Fibroblast of skin of abdomen (primary cell): ENCODE measurements around the gene IL17RE.
A peak's percentile ranks its signal among the peaks of the same experiment; 100 is the strongest.
"Not testable (repeated sequence)": the region's sequence is repeated elsewhere in the genome, so short reads cannot be mapped to it uniquely, and the experiment has no call there.

Experiments
- DNase-seq: peaks from one replicate; pipeline ENCODE4 v3.0.0-alpha.2; 2013

Gene IL17RE

GRCh38 chr3:9935966-9936510 is 33.4 kb downstream of the IL17RE start:
- no peak for DNase-seq

GRCh38 chr3:9937486-9938238 is 35.0 kb downstream of the IL17RE start:
- DNase-seq = no peak

GRCh38 chr3:9938966-9939365 is 36.3 kb downstream of the IL17RE start:
- DNase-seq = no peak

- DNase-seq = not testable (repeated sequence)
Observed at GRCh38 chr3:9939906-9940305, 37.3 kb downstream of the IL17RE start.

- no peak for DNase-seq
Observed at GRCh38 chr3:9940746-9941145, 38.1 kb downstream of the IL17RE start.

- DNase-seq = no peak
Observed at GRCh38 chr3:9942164-9942563, 39.5 kb downstream of the IL17RE start.

- DNase-seq = no peak
Observed at GRCh38 chr3:9942934-9943690, 40.5 kb downstream of the IL17RE start.

GRCh38 chr3:9944271-9944670 is 41.6 kb downstream of the IL17RE start:
- DNase-seq = no peak

GRCh38 chr3:9945358-9945757 is 42.7 kb downstream of the IL17RE start:
- no peak for DNase-seq

- DNase-seq = peak; percentile 89
Observed at GRCh38 chr3:9946112-9947024, 43.7 kb downstream of the IL17RE start.

- DNase-seq = peak; percentile 52
Observed at GRCh38 chr3:9947025-9947995, 44.7 kb downstream of the IL17RE start.

- no peak for DNase-seq
Observed at GRCh38 chr3:9948586-9948985, 45.9 kb downstream of the IL17RE start.

- DNase-seq = no peak
Observed at GRCh38 chr3:9949115-9949514, 46.5 kb downstream of the IL17RE start.

GRCh38 chr3:9949626-9950025 is 47.0 kb downstream of the IL17RE start:
- DNase-seq = no peak

GRCh38 chr3:9951126-9951525 is 48.5 kb downstream of the IL17RE start:
- no peak for DNase-seq

- DNase-seq = no peak
Observed at GRCh38 chr3:9951598-9951961, 48.9 kb downstream of the IL17RE start.

- peak; percentile 36 for DNase-seq
Observed at GRCh38 chr3:9951962-9952805, 49.5 kb downstream of the IL17RE start, which contains the start of gene PRRT3. PRRT3 (minus strand) TSS chr3:9952408; CDS start chr3:9950115, 2,293 bp downstream.

GRCh38 chr3:9955067-9955502 is 52.4 kb downstream of the IL17RE start:
- peak; percentile 33 for DNase-seq

GRCh38 chr3:9955611-9956352 is 53.1 kb downstream of the IL17RE start:
- DNase-seq = no peak

- no peak for DNase-seq
Observed at GRCh38 chr3:9957214-9957613, 54.6 kb downstream of the IL17RE start.
